ENCODE results near the gene COPE.
"Not testable (repeated sequence)": the region's sequence is repeated elsewhere in the genome, so short reads cannot be mapped to it uniquely, and the experiment has no call there.

The COPE gene

DNA sequence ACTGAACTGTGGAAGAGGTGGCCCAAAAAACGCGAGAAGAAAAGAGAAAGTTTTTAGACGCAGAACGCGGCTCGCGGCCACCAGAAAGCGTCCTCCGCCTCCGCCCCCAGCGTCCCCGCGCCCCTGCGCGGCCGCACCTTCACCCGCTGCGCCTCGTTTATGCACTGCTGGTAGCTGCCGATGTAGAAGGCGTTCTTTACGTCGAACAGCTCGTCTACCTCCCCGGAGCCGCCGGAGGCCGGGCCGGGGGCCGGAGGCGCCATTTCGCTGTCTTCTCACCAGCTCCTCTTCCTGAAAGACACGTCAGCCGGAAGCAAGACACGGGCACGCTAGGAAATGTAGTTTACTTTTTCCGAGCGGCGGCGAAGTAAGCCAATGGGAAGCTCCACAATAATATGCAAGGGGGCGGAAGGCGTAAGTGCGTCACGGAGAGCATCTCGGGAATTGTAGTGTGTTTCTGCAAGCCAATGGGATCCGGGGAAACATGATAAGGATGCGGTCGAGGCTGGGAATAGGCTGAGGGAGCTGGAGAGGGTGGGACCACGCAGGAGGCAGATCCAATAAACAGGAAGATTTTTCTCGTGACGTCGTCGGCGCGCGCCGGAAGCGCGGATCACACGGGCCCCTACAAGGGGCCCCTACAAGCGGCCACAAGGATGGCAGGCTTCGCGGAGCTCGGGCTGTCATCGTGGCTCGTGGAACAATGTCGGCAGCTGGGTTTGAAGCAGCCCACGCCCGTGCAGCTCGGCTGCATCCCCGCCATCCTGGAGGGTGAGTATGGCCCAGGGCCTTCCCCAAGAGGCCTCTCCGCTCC, at the start of gene COPE, which contains the start of gene DDX49:
Gene COPE, minus strand, starts transcription at position 302 of the 814 bp plus-strand sequence. Its CDS starts 39 bp downstream, at position 263.
Gene DDX49, plus strand, starts transcription at position 630 of the 814 bp plus-strand sequence. Its CDS starts 27 bp downstream, at position 657.
- Histone ChIP-seq H3K27ac (peak within 1 kb of the TSS; percentile 89), H3K9me3 (no peaks in the 10 kb centered on the region), H3K27me3 (no peaks in the 10 kb centered on the region), H3K9ac (peak within 1 kb of the TSS; percentile 92), H3K36me3 (peaks cover 47% of the 10 kb centered on the region), H4K20me1 (peaks cover 64% of the 10 kb centered on the region), H3K4me1 (peaks cover 55% of the 10 kb centered on the region), H3K4me3 (peak within 1 kb of the TSS; percentile 95), H3K4me2 (peak within 1 kb of the TSS; percentile 95)
- no peak for TF ChIP-seq Cebpa-rat (IDR thresholded peaks at IDR 0.05)

DNA sequence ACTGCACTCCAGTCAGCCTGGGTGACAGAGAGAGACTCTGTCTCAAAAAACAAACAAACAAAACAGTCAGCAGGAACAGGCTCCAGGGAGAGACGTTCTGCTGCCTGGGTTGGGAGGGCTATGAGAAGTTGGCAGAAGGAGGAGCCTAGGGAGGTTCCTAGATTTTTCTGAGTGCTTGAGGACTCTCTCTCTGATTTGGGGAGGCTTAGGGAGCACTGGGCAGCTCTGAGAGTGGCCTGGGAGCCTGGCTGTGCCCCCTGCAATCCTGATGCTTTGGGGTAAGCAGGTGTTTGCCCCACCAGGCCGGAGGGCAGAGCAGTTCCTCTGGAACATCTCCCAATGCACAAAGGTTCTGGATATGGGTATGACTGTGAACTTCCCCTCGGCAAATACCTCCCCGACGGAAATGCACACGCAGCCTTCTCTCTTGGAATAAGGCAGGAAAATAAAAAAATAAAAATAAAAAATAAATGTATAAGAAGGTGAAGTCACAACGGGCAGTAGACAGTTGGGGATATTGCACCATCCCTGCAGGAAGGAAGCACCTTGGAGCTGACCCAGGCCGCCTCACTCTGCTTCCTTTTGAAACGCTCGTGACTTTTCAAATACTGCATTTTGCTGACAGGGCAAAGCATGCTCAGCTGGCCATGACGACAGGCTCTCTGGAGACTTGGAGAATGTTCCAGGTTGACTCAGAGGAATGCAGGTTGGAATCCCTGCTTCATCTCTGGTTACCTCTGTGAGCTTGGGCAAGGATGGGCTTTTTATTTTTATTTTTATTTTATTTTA, 48.4 kb upstream of the COPE start:
- H4K20me1 ChIP-seq, result no peaks in the 10 kb centered on the region
- peak overlapping the region; percentile 36; the same call in 1 of the 2 replicates for H3K9ac ChIP-seq
- peaks cover 26% of the 10 kb centered on the region for H3K4me1 ChIP-seq
- TF ChIP-seq Cebpa-rat (IDR thresholded peaks at IDR 0.05), result 0 out of 2 replicates have a peak, but pooled peaks have one; percentile 52
- no peaks in the 10 kb centered on the region for H3K36me3 ChIP-seq
- peak overlapping the region; percentile 60 for H3K4me2 ChIP-seq
- H3K4me3 ChIP-seq, result no peak overlapping the region
- H3K27ac ChIP-seq, result peak overlapping the region; percentile 76
- no peaks in the 10 kb centered on the region for H3K9me3 ChIP-seq
- H3K27me3 ChIP-seq, result no peaks in the 10 kb centered on the region

GRCh38 chr19:18966307-18966706, 47.1 kb upstream of the COPE start:
- Histone ChIP-seq H3K36me3 (no peaks in the 10 kb centered on the region), H3K27me3 (no peaks in the 10 kb centered on the region), H3K4me1 (peaks cover 25% of the 10 kb centered on the region), H4K20me1 (no peaks in the 10 kb centered on the region), H3K9ac (no peak overlapping the region), H3K4me3 (no peak overlapping the region), H3K27ac (no peak overlapping the region), H3K9me3 (no peaks in the 10 kb centered on the region), H3K4me2 (no peak overlapping the region)
- no peak for TF ChIP-seq Cebpa-rat (IDR thresholded peaks at IDR 0.05)

GRCh38 chr19:18964121-18964520, 44.9 kb upstream of the COPE start:
- Histone ChIP-seq H3K9me3 (no peaks in the 10 kb centered on the region), H3K27me3 (no peaks in the 10 kb centered on the region), H3K4me3 (no peak overlapping the region), H3K4me1 (peaks cover 25% of the 10 kb centered on the region), H3K9ac (no peak overlapping the region), H3K36me3 (no peaks in the 10 kb centered on the region), H4K20me1 (no peaks in the 10 kb centered on the region), H3K4me2 (no peak overlapping the region), H3K27ac (no peak overlapping the region)
- TF ChIP-seq Cebpa-rat (IDR thresholded peaks at IDR 0.05), result no peak

DNA sequence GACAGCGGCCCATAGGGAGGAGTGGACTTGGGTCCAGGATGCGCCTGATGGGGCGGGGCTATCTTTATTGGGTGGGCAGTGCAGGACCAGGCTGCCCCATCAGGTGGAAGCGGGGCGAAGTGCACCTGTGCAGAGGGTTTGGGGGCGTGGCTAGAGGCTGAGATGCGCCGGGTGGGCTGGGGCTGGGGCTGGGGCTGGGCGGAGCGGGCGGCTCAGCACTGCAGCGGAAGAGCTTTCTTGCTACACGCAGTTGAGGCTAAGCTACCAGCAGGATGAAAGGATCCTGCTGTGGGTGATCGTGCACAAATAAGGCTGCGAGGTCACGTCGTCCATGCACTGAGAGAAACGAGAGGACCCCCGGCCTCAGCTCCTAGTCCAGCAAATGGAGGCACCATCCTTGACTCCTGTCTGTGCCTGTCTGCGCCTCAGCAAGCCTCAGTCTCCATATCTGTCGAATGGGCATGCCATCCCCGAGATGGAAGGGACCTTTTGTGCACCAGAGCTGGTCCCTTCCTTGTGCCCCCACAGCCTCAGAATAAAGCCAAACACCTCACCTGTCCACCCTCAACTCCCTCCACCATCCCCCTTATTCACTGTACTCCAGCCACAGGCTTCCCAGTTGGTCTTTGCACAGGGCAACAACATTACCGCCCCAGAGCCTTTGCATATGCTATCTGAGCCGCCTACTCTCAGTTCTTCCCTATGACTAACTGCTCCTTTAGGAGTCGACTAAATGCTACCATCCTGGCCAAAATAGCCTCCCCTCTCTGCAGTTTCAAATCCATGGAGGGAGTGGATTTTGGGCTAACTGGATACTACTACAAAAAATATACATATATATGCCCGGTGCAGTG, 42.8 kb upstream of the COPE start:
- peak overlapping the region; percentile 22; the same call in 1 of the 2 replicates for H3K4me2 ChIP-seq
- H3K4me1 ChIP-seq, result peaks cover 10% of the 10 kb centered on the region
- no peaks in the 10 kb centered on the region for H3K27me3 ChIP-seq
- no peak for TF ChIP-seq Cebpa-rat (IDR thresholded peaks at IDR 0.05)
- no peak overlapping the region for H3K9ac ChIP-seq
- H3K4me3 ChIP-seq, result no peak overlapping the region
- H4K20me1 ChIP-seq, result no peaks in the 10 kb centered on the region
- no peak overlapping the region for H3K27ac ChIP-seq
- H3K9me3 ChIP-seq, result no peaks in the 10 kb centered on the region
- H3K36me3 ChIP-seq, result no peaks in the 10 kb centered on the region

DNA sequence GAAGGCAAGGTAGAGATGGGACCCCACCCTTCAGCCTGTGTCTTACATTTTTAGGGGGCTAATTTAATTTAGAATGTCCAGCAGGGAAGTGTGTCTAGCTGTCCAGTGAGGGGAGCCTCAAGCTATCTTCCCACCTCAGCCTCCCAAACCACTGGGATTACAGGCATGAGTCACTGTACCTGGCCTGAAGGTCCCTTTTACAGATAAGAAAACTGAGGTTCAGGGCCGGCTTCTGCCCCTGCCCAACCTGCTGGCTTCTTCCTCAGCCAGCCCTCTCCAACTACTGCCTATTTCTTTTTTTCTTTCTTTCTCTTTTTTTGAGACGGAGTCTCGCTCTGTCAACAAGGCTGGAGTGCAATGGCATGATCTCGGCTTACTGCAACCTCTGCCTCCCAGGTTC, 41.2 kb upstream of the COPE start:
- Histone ChIP-seq H3K9ac (no peak overlapping the region), H3K36me3 (no peaks in the 10 kb centered on the region), H3K9me3 (no peaks in the 10 kb centered on the region), H3K27ac (no peak overlapping the region), H3K4me1 (peaks cover 5% of the 10 kb centered on the region; the same call in 1 of the 2 replicates), H3K27me3 (no peaks in the 10 kb centered on the region), H3K4me3 (no peak overlapping the region), H4K20me1 (no peaks in the 10 kb centered on the region), H3K4me2 (no peak overlapping the region)
- TF ChIP-seq Cebpa-rat (IDR thresholded peaks at IDR 0.05), result no peak

DNA sequence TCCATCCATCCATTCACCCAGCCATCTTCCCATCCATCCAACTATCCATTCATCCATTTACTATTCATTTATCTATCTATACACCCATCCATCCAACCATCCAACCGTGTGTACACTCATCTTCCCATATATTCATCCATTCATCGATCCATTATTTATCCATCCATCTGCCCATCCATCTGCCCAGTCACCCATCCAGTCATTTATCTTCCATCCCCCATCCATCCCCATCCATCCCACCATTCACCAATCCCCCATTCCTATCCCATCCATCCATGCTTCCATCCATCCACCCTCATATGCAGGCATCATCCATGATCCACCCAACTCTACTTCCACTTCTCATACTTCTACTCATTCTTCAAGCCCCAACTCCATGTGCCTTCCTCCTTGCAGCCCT, 35.9 kb upstream of the COPE start:
- H4K20me1 ChIP-seq, result no peaks in the 10 kb centered on the region
- no peak for TF ChIP-seq Cebpa-rat (IDR thresholded peaks at IDR 0.05)
- no peak overlapping the region for H3K9ac ChIP-seq
- no peak overlapping the region for H3K4me3 ChIP-seq
- no peaks in the 10 kb centered on the region for H3K36me3 ChIP-seq
- no peaks in the 10 kb centered on the region for H3K27me3 ChIP-seq
- H3K9me3 ChIP-seq, result no peaks in the 10 kb centered on the region
- no peaks in the 10 kb centered on the region for H3K4me1 ChIP-seq
- H3K4me2 ChIP-seq, result no peak overlapping the region
- H3K27ac ChIP-seq, result no peak overlapping the region

DNA sequence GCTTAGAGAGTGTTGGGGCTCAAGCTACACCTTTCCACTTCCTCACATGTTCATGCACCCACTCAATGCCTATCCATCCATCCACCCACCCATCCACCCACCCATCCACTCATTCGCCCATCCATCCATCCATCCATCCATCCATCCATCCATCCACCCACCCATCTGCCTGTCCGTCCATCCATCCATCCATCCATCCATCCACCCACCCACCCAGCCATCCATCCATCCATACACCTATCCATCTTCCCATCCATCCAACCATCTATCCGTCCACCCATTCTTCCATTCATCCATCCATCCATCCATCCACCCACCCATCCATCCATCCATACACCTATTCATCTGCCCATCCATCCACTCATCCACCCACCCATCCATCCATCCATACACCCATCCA, 34.9 kb upstream of the COPE start:
- Histone ChIP-seq H3K4me2 (no peak overlapping the region), H3K27me3 (no peaks in the 10 kb centered on the region), H3K27ac (no peak overlapping the region), H3K9ac (no peak overlapping the region), H3K9me3 (no peaks in the 10 kb centered on the region), H3K4me1 (no peaks in the 10 kb centered on the region), H4K20me1 (no peaks in the 10 kb centered on the region), H3K4me3 (no peak overlapping the region), H3K36me3 (no peaks in the 10 kb centered on the region)
- no peak for TF ChIP-seq Cebpa-rat (IDR thresholded peaks at IDR 0.05)

GRCh38 chr19:18952364-18953003, 33.3 kb upstream of the COPE start:
- not testable (repeated sequence) for H3K9me3 ChIP-seq, H3K4me3 ChIP-seq, H3K4me1 ChIP-seq, H3K27me3 ChIP-seq, H3K4me2 ChIP-seq, H3K36me3 ChIP-seq, H3K9ac ChIP-seq, H3K27ac ChIP-seq, H4K20me1 ChIP-seq
